Medulla oblongata (tissue), 1 donor: ENCODE measurements around the gene OGN.
"Not testable (repeated sequence)": the region's sequence is repeated elsewhere in the genome, so short reads cannot be mapped to it uniquely, and the experiment has no call there.

Source experiments
- DNase-seq: peaks from one replicate; pipeline ENCODE4 v3.0.0-alpha.2; 2015; ENCODE audit errors: extremely low spot score

OGN gene

GRCh38 chr9:92404042-92404836 lies at the start of gene OGN:
OGN (minus strand) TSS chr9:92404578; CDS start chr9:92403407, 1,171 bp downstream.
- DNase-seq: no peak

DNA sequence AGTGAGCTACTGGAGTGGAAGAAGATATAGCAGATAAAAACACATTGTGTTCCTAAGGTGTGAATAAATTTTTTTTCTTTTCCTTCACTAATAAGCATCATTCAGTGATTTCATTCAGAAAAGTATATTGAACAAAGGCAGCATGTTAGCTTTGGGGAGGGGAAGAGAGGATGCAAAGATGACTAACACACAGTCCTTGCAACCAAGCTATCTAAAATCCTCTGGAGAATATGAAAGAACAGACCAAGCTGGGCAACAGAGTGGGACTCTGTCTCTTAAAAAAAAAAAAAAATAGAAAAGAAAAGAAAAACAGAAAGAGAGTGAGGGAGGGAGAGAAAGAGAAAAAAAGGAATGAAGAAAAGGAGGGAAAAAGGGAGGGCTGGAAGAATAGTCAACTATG lies 42.2 kb upstream of the OGN start:
- DNase-seq: no peak

- no peak for DNase-seq
Measured at GRCh38 chr9:92444841-92445240, 40.5 kb upstream of the OGN start.

DNA sequence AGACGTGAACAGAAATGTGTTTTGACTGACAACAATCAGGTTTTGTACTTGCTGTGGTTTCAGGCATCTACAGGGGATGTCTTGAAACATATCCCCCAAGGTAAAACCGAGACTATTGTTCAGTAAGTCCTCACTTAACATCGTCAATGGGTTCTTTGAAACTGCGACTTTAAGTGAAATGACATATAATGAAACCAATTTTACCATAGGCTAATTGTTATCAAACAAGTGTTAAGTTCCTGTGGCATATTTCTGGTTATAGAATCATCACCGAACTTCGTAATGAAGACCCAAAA lies 36.3 kb upstream of the OGN start:
- DNase-seq: no peak

- no peak for DNase-seq
Measured at GRCh38 chr9:92439921-92440750, 35.8 kb upstream of the OGN start.

- DNase-seq: peak; percentile 21
Measured at GRCh38 chr9:92438900-92439526, 34.6 kb upstream of the OGN start.

- no peak for DNase-seq
Measured at GRCh38 chr9:92435263-92435662, 30.9 kb upstream of the OGN start.

GRCh38 chr9:92432972-92433548 lies 28.7 kb upstream of the OGN start:
- no peak for DNase-seq

GRCh38 chr9:92432350-92432749 lies 28.0 kb upstream of the OGN start:
- no peak for DNase-seq

DNA sequence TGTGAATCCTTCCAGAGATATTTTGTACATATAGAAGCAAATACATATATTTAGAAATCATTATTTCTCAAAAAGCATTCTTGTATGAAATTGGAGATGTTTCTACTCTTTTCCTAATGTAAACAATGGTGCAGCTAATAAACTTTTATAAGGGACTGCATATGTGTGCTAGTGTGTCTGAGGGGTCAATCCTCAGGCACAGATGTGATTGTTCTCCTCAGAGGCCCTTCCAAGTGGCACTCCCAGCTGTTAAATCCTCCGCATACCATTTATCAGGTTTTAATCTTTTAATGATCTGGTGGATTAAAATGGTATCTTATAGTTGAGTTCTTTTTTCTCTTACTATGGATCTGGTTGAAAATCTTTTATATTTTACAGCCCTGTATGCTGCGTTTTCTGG lies 25.5 kb upstream of the OGN start:
- no peak for DNase-seq

GRCh38 chr9:92426501-92427145 lies 22.2 kb upstream of the OGN start:
- no peak for DNase-seq

- DNase-seq: no peak
Measured at GRCh38 chr9:92425474-92425873, 21.1 kb upstream of the OGN start.

GRCh38 chr9:92424340-92424739 lies 20.0 kb upstream of the OGN start, which contains the start of gene OMD:
OMD (minus strand) TSS chr9:92424471; CDS start chr9:92417558, 6,913 bp downstream.
- DNase-seq: no peak

GRCh38 chr9:92423612-92424011 lies 19.2 kb upstream of the OGN start:
- DNase-seq: no peak

- no peak for DNase-seq
Measured at GRCh38 chr9:92422611-92423338, 18.4 kb upstream of the OGN start.

DNA sequence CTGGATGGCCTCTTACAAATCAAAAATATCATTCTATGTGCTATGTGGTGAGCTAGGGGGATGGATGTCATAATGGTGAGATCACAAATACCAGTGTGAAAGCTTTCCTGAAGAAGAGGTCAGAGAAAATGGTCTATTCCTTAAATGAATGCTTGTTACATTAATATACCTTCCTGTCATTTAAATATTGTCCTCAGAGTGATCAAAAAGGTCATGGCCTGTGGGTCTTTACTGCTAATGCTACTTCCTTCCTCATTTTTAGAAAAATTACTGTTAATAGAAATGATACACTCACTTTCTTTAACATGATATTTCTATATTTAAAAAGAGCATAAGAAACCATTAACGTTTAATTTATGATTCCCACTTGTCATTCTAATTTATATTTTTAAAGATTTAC lies 10.2 kb upstream of the OGN start:
- DNase-seq: no peak

DNA sequence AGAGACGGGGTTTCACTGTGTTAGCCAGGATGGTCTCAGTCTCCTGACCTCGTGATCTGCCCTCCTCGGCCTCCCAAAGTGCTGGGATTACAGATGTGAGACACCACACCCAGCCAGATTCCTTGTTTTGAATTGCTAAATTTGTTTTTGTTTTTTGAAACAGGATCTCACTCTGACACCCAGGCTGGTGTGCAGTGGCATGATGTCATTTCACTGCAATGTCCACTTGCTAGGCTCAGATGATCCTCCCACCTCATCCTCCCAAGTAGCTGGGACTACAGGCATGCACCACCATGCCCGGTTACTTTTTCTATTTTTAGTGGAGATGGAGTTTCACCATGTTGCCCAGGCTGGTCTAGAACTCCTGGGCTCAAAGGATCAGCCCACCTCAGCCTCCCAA lies 6.8 kb upstream of the OGN start:
- DNase-seq: not testable (repeated sequence)

GRCh38 chr9:92408747-92409478 lies 4.5 kb upstream of the OGN start:
- no peak for DNase-seq

DNA sequence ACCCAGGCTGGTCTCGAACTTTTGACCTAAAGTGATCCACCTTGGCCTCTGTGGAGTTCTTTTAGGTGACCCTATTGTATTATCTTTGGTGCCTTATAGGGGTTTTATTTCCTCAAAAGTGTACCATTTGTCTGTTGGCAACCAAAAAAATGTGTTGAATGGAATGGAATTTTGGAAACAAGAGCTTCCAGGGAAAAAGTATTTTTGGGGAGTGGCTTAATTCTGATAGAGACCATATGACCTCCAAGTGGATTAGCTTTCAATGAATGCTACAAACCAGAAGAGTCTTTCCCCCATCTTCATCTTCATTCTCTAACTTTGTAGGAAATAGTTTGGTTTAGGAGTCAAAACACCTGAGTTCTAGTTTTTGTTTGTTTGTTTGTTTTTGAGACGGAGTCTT lies 3.4 kb upstream of the OGN start:
- DNase-seq: no peak

DNA sequence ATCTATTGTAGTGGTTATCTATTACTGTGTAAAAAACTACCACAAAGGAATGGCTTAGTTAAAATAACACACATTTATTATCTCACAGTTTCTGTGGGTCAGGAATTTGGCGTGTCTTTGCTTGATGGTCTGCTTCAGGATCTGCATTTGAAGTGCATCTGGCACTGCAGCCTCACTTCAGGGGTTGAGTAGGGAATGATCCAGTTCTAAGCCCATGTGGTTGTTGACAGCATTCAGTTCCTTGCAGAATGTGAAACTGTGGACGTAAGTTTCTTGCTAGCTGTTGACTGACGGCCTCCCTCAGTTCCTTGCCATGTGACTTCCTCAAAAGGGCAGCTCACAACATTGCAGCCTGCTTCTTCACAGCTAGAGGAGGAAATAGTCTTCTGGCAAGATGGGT lies 2.1 kb upstream of the OGN start:
- DNase-seq: peak; percentile 90
